GM12801 (cell line): ENCODE results near the gene CD200.

Experiments
- TF ChIP-seq, protein P1 (sequence below): IDR thresholded peaks from one replicate; pipeline ENCODE4 v1.5.1; 2011; ENCODE audit warnings: control low read depth; ENCODE audit not compliant: insufficient read length; ENCODE audit errors: extremely low read depth

CD200 gene

DNA sequence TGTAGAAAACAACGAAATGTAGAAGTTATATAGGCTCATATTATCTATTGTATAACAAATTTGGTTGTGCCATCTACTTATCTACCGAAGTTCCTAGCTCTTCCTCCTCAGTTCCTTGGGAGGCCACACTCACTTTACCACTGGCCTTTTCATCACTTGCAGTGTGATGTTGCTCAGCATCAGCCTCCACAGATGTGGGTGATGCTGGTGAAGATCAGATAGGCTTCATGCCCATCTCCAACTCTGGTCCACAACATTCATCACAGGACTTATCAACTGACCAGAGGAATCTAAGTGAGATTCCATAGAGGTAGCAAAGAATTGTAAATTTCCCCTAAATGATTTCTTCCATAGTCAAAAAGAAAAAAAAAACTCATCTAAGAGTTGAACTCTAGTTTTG, 8.4 kb downstream of the CD200 start:
- TF ChIP-seq, protein P1, sequence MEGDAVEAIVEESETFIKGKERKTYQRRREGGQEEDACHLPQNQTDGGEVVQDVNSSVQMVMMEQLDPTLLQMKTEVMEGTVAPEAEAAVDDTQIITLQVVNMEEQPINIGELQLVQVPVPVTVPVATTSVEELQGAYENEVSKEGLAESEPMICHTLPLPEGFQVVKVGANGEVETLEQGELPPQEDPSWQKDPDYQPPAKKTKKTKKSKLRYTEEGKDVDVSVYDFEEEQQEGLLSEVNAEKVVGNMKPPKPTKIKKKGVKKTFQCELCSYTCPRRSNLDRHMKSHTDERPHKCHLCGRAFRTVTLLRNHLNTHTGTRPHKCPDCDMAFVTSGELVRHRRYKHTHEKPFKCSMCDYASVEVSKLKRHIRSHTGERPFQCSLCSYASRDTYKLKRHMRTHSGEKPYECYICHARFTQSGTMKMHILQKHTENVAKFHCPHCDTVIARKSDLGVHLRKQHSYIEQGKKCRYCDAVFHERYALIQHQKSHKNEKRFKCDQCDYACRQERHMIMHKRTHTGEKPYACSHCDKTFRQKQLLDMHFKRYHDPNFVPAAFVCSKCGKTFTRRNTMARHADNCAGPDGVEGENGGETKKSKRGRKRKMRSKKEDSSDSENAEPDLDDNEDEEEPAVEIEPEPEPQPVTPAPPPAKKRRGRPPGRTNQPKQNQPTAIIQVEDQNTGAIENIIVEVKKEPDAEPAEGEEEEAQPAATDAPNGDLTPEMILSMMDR: no peak

DNA sequence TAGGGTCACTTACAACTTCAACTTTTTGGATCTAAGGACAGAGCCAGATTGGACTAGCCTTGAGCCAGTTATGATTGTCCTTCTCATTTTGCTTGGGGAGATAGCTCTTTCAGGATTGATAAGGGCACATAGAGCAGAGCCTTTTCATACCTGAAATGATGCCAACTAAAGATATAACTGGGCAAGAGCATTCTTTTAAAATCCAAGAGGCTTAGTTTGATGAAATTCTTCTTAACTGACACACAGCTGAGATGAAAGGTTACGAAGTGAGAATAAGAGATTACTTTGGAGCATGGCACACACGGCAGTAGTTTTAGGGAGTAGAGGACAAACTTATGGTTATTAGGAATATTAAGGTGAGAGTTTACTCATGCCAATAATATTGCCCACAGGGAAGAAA, 12.7 kb downstream of the CD200 start:
- TF ChIP-seq, protein P1: no peak

DNA sequence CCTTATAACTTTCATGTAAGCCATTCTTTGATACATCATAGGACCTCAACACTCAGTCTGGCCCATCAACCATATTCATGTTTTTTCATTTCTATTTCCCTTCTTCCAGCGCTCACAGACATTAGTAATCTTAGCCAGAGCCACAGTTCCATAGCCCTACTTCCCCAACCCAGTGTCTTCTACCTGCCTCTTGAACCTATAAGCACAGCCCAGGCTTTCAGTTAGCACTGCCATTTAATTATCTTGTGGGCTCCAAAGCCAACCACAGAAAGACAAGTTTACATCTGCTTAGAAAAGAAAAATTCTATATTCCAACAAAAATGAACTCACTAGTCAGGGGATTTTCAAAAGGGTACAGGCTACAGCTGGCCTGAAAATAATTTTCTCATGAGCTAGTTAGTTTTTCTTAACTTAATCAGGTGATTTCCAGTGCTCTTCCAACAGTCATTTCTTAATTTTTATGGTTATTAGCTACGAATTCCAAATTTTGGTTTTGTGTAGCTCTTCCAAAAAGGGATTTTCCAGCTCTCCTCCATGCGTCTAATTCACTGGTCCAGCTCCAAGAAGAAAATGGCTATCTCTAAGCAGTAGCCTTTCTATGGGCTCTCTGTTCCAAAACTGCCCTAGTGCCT, 13.7 kb downstream of the CD200 start:
- TF ChIP-seq, protein P1: no peak

DNA sequence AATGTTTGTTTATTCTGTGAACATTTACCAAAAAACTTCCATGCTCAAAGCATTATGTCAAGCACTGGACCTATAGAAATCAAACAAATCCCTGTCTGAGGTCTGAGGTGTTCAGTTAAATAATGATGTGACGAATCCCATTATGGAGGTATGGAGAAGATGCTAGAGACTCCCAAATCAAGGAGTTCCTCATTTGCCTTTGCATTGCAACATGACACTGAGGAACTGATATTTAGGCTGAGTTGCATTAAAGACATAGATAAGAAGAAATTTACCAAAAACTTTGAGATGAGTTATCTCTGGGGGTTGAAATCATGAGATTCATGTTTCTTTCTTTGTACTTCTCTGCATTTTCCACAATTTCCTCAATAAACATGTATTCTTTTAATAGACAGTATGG, 16.0 kb downstream of the CD200 start:
- TF ChIP-seq, protein P1: no peak

DNA sequence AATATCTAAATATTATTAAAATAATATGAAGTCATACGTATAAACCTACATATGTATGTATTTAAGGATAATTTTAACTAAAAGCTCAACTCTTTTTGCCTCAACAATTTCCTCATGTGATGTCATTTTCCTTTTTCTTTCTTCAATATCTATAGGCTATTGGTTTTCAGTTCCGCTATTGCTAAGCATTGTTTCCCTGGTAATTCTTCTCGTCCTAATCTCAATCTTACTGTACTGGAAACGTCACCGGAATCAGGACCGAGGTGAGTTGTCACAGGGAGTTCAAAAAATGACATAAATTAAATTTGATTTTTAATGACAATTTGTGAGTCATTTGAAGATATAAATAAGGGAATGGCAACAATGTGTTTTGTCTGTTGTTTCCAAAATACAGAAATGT, 16.6 kb downstream of the CD200 start:
- TF ChIP-seq, protein P1: no peak

DNA sequence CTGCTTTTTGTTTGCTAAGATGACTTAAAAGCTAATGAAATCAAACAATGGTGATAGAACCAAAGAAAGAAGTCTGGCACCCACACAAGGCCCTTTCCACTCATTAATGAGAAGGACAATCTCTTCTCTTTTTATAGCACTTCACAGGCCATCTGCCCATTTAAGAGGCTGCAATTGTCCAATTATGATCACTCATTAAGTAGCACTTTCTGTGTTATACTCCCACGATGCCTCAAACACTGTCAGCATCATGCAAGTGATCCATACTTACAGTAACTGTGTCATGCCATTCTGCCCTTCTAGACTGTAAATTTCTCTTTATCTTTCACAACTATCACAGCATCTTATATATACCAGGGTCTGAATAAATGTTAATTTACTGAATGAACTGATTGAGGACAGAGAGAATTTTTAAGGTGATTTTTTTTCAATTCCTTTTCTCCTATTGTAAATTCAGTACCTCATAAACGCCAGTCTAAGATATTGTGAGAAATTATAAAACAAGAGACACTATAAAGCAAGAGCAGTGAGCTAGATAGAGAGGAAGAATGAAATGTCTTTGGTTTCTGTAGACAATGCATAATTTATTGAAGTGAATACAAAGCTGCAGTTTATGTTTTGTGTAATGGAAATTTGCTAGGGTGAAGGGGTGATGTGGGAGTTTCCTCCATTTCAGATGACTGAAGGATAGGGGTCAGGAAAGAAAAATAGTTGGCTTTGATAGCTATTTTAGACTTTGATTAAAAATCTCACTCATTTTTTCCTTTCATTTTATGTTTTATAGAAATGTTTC, 17.3 kb downstream of the CD200 start:
- TF ChIP-seq, protein P1: no peak

DNA sequence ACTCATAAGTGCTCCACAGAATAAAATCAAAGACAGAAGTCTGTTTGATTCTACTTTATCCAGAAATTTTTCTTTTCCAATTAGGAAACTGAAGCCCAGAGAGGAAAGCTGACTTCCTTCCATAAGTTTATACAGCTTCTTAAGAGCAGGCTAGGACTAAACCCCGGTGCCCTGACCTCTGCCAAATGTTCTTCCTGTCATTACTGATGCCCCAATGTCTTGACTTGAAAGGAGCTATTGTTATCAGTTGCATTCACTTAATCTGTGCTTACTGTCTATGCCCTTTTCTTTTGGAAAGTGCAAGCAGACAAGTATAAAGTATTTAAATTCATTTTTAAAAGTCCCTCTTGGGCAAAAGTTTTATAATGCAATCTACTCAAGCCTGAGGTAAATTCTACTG, 18.1 kb downstream of the CD200 start:
- TF ChIP-seq, protein P1: no peak
